Bone marrow (tissue), 2 donors: ENCODE data around the gene ID2.

Experiments used
- DNase-seq, 2 donors: peaks; one replicate each; lab custom pipeline; 2025; lab: John Stamatoyannopoulos, UW

Gene ID2

GRCh38 chr2:8732601-8733000 lies 50.7 kb downstream of the ID2 start:
- no peak for DNase-seq
